Measurements from ENCODE around the gene RNASEH2C. TPM values are rescaled to one million over a fixed set of nuclear protein-coding genes. Genes with fewer than 3 reads are reported as not detected.

The RNASEH2C gene
- total and polyA plus RNA-seq, 2 of the 4 experiments (the other 2 are of a cell fraction), result 34.8 to 40.0 TPM

DNA sequence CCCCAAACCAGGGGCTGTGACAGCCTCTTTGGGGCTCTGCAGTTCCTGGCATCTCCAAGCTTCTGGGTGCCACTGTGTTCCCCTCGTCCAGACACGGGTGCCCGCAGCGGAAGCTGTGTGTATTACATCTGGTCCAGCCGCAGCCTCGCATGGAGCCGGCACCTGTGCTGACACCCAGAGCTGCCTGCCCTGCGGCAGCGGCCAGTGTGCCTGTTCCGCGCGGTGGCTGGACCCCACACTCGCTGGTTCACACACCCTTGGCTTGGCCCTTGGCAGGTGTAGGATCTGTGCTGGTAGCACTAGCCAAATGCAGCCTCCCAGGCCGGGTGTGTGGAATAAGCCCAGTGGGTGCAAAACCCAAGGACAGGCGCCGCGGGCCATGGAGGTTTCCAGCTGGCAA lies 24.5 kb upstream of the RNASEH2C start:
- H2AK9ac ChIP-seq (replicated peaks; ENCODE audit: low read depth, low read length, poor library complexity), result no peak overlapping the region
- H3K4me3 ChIP-seq (ENCODE audit: insufficient read depth, low read depth, low read length), result no peak overlapping the region
- no peaks in the 10 kb centered on the region for H3K4me1 ChIP-seq (ENCODE audit: control insufficient read depth, insufficient read depth, low read length)
- dilution Hi-C loops (cut with HindIII; ENCODE audit: low sequenced_read_pairs, unreplicated experiment), result no loop called here
- no TSS peak for BruUV-seq (replicated peaks)
- no peak overlapping the region for H4K91ac ChIP-seq (ENCODE audit: insufficient read depth, low read depth, low read length)
- 91% methylated on average over 14 of the region's 17 CpGs; no CpG with 5 or more reads in 1 of the 2 experiments for WGBS, 2 experiments (ENCODE audit: extremely low coverage in 2 of 2, insufficient read length in 1 of 2)
- TF ChIP-seq FOS (IDR thresholded peaks at IDR 0.05; ENCODE audit: low read depth, low read length), result no peak
- no peak for TF ChIP-seq RAD21 (IDR thresholded peaks at IDR 0.05; ENCODE audit: low read length)
- TF ChIP-seq MAZ (IDR thresholded peaks at IDR 0.05; ENCODE audit: borderline replicate concordance, low read depth, low read length), result no peak
- TF ChIP-seq CHD1 (IDR thresholded peaks at IDR 0.05; ENCODE audit: low read depth, low read length), result no peak
- no peak for TF ChIP-seq NFE2L2 (IDR thresholded peaks at IDR 0.05; ENCODE audit: low read depth, low read length)
- TF ChIP-seq RFX5 (IDR thresholded peaks at IDR 0.05; ENCODE audit: low read depth, low read length), result no peak
- TF ChIP-seq, protein P1, sequence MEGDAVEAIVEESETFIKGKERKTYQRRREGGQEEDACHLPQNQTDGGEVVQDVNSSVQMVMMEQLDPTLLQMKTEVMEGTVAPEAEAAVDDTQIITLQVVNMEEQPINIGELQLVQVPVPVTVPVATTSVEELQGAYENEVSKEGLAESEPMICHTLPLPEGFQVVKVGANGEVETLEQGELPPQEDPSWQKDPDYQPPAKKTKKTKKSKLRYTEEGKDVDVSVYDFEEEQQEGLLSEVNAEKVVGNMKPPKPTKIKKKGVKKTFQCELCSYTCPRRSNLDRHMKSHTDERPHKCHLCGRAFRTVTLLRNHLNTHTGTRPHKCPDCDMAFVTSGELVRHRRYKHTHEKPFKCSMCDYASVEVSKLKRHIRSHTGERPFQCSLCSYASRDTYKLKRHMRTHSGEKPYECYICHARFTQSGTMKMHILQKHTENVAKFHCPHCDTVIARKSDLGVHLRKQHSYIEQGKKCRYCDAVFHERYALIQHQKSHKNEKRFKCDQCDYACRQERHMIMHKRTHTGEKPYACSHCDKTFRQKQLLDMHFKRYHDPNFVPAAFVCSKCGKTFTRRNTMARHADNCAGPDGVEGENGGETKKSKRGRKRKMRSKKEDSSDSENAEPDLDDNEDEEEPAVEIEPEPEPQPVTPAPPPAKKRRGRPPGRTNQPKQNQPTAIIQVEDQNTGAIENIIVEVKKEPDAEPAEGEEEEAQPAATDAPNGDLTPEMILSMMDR (conservative IDR thresholded peaks at IDR 0.05; ENCODE audit: low read depth, low read length), result no peak
- TF ChIP-seq MAFK (IDR thresholded peaks at IDR 0.05; ENCODE audit: low read depth, low read length), result no peak
- H2BK5ac ChIP-seq (ENCODE audit: low read depth, low read length, poor library complexity, severe bottlenecking), result no peak overlapping the region
- no peak overlapping the region for H3K4ac ChIP-seq (ENCODE audit: low read depth, low read length)
- no peak overlapping the region for H4K5ac ChIP-seq (ENCODE audit: low read depth, low read length)
- no peak overlapping the region for H3K9ac ChIP-seq (ENCODE audit: low read depth, low read length)
- ChIA-PET POLR2A (ENCODE audit: unreplicated experiment) (interaction anchor here (0.7 kb wide), 1 partner anchor 340 kb away, joined by 5 read pairs; no protein-coding TSS in a partner anchor), CTCF (no interaction called here)
- no peak overlapping the region for H2AK5ac ChIP-seq (ENCODE audit: low read depth, low read length)
- H2BK15ac ChIP-seq (ENCODE audit: low read depth, low read length), result no peak overlapping the region
- no peak overlapping the region for H3K18ac ChIP-seq (ENCODE audit: low read depth, low read length)
- peak overlapping the region; percentile 49 for H2AFZ ChIP-seq (replicated peaks; ENCODE audit: low read length, poor library complexity)
- H3K23ac ChIP-seq (ENCODE audit: low read depth, low read length), result no peak overlapping the region
- in situ Hi-C loops (cut with MboI; ENCODE audit: low sequenced_read_pairs), result no loop called here
- no peaks in the 10 kb centered on the region for H3K79me1 ChIP-seq (ENCODE audit: low read depth in 1 of 2, low read length in 2 of 2)
- no peak overlapping the region for H2BK20ac ChIP-seq (ENCODE audit: low read depth, low read length)
- DNase-seq (no peak), ATAC-seq (ENCODE audit: low read depth) (no peak)
- H3K9me3 ChIP-seq (ENCODE audit: control insufficient read depth, insufficient read depth, low read length), result peaks cover 2% of the 10 kb centered on the region; the same call in 1 of the 2 replicates
- H2BK120ac ChIP-seq (ENCODE audit: low read depth, low read length), result no peak overlapping the region
- H4K8ac ChIP-seq (ENCODE audit: low read depth in 2 of 2, low read length in 2 of 2), result no peak overlapping the region
- no peak overlapping the region for H3K4me2 ChIP-seq (ENCODE audit: low read depth, low read length)
- H3K36me3 ChIP-seq (ENCODE audit: control insufficient read depth, insufficient read depth, low read length), result no peaks in the 10 kb centered on the region
- no peaks in the 10 kb centered on the region for H4K20me1 ChIP-seq (ENCODE audit: insufficient read depth, low read length)
- H3K14ac ChIP-seq (replicated peaks; ENCODE audit: low read depth, low read length), result no peak overlapping the region
- H3K9me1 ChIP-seq (ENCODE audit: insufficient read depth, low read length), result peaks cover 2% of the 10 kb centered on the region; the same call in 1 of the 2 replicates
- intact Hi-C loops (cut with micrococcal nuclease), result no loop called here
- no peak overlapping the region for H3K56ac ChIP-seq (ENCODE audit: extremely low read depth, insufficient read depth, low read length)
- peaks cover 6% of the 10 kb centered on the region for H3K27me3 ChIP-seq (ENCODE audit: control insufficient read depth, insufficient read depth, low read length)
- H3K27ac ChIP-seq (ENCODE audit: insufficient read depth, low read length), result no peak overlapping the region

All from IMR-90 (cell line).